Neural progenitor cell (in vitro differentiated cells): ENCODE measurements around the gene SMG9. TPM values are rescaled to one million over a fixed set of nuclear protein-coding genes. Genes with fewer than 3 reads are reported as not detected.

Experiments
- DNase-seq: peaks from one replicate; pipeline ENCODE4 v3.0.0-alpha.2; 2016; ENCODE audit warnings: low spot score
- H2AFZ ChIP-seq: fragments of 200-600 bp; sonication (generic); replicated peaks from 2 replicates; pipeline ENCODE4 v1.6.1; 2016; ENCODE audit warnings: antibody characterized with exemption
- H3F3A ChIP-seq: fragments of 200-600 bp; sonication (generic); 2 replicates; pipeline ENCODE4 v1.6.1; 2016; ENCODE audit warnings: antibody characterized with exemption, low read depth
- H3K27ac ChIP-seq: fragments of 200-600 bp; sonication (generic); 2 replicates; pipeline ENCODE4 v1.5.1; 2016; ENCODE audit warnings: mild to moderate bottlenecking
- H3K27me3 ChIP-seq: fragments of 200-600 bp; sonication (generic); 2 replicates; pipeline ENCODE4 v1.6.1; 2016; ENCODE audit warnings: mild to moderate bottlenecking, moderate library complexity
- H3K36me3 ChIP-seq: fragments of 200-600 bp; sonication (generic); 2 replicates; pipeline ENCODE4 v1.5.1; 2016
- H3K4me1 ChIP-seq: fragments of 200-600 bp; sonication (generic); 2 replicates; pipeline ENCODE4 v1.6.1; 2016; ENCODE audit warnings: mixed run types
- H3K4me2 ChIP-seq: fragments of 200-600 bp; sonication (generic); 2 replicates; pipeline ENCODE4 v1.6.1; 2016
- H3K4me3 ChIP-seq: fragments of 200-600 bp; sonication (generic); 2 replicates; pipeline ENCODE4 v1.5.1; 2016
- H3K79me2 ChIP-seq: fragments of 200-600 bp; sonication (generic); 2 replicates; pipeline ENCODE4 v1.6.1; 2016; ENCODE audit warnings: low read depth
- H3K9ac ChIP-seq: fragments of 200-600 bp; sonication (generic); 2 replicates; pipeline ENCODE4 v1.6.1; 2016
- H3K9me3 ChIP-seq: fragments of 200-600 bp; sonication (generic); 2 replicates; pipeline ENCODE4 v1.5.1; 2016; ENCODE audit warnings: low read depth
- H4K20me1 ChIP-seq: fragments of 200-600 bp; sonication (generic); 2 replicates; pipeline ENCODE4 v1.6.1; 2016; ENCODE audit warnings: low read depth
- H3K27ac Mint-ChIP-seq: 3 replicates; pipeline ENCODE4 v1.8.0; 2021; ENCODE audit warnings: mixed read lengths
- H3K27me3 Mint-ChIP-seq: 2 replicates; pipeline ENCODE4 v1.8.0; 2022; ENCODE audit warnings: low read depth, mild to moderate bottlenecking, inconsistent platforms, moderate library complexity, mixed read lengths; ENCODE audit not compliant: insufficient read depth
- H3K36me3 Mint-ChIP-seq: 3 replicates; pipeline ENCODE4 v1.8.0; 2021; ENCODE audit warnings: mixed read lengths
- H3K4me1 Mint-ChIP-seq: 3 replicates; pipeline ENCODE4 v1.8.0; 2021; ENCODE audit warnings: mixed read lengths
- H3K4me3 Mint-ChIP-seq: 3 replicates; pipeline ENCODE4 v1.8.0; 2021; ENCODE audit warnings: mild to moderate bottlenecking, moderate library complexity, mixed read lengths
- H3K9me3 Mint-ChIP-seq: 3 replicates; pipeline ENCODE4 v1.8.0; 2020; ENCODE audit warnings: mixed read lengths
- EZH2 ChIP-seq: fragments of 200-600 bp; sonication (generic); IDR thresholded peaks from 2 replicates; pipeline ENCODE4 v1.6.1; 2017; ENCODE audit warnings: antibody characterized with exemption, mild to moderate bottlenecking, moderate library complexity
- EZH2phosphoT487 ChIP-seq: fragments of 200-600 bp; sonication (generic); IDR thresholded peaks from 2 replicates; pipeline ENCODE4 v1.6.1; 2017; ENCODE audit warnings: antibody characterized with exemption
- total RNA-seq: library from RNA; depleted of rRNA; stranded (reverse); fragments of >200 nt; gene quantifications from 2 replicates; pipeline ENCODE4 v1.2.3, GENCODE V29; 2015; ENCODE audit warnings: low replicate concordance
- TF ChIP-seq, protein P1 (sequence below): fragments of 200-600 bp; sonication (generic); IDR thresholded peaks from 2 replicates; pipeline ENCODE4 v1.5.1; 2017; ENCODE audit warnings: antibody characterized with exemption, mild to moderate bottlenecking

Gene SMG9
- total RNA-seq, 1 donor from 2014 or later: 33.4 TPM

- H3K36me3 Mint-ChIP-seq: peaks cover 33% of the 10 kb centered on the region
Measured at GRCh38 chr19:43749898-43750297, 4.9 kb downstream of the SMG9 start.

DNA sequence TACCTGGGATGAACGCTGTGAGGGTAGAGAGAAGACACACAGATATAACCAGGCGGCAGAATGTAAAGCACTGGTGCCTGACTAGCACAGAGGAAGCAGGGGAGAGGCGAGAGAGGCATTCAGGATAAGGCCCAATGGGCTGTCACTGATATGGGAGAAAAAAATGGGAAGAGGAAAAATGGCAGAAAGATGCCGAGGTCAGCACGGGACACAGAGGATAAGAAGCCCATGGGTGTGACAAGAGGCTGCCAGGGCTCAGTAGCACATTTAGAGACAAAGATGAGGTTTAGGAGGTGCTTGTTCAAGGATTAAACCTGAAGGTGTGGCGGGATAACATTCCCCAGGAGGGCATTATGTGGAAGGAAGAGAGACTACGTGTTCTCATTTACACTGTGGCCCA lies 5.6 kb downstream of the SMG9 start:
- Histone ChIP-seq H3F3A (peaks cover 3% of the 10 kb centered on the region), H3K9me3 (no peaks in the 10 kb centered on the region), H3K4me1 (no peaks in the 10 kb centered on the region), H2AFZ (no peak overlapping the region), H3K27ac (no peak overlapping the region), H3K9ac (no peak overlapping the region), H4K20me1 (peaks cover 6% of the 10 kb centered on the region), H3K4me2 (no peak overlapping the region), H3K36me3 (no peaks in the 10 kb centered on the region), H3K79me2 (peaks cover 24% of the 10 kb centered on the region), H3K4me3 (no peak overlapping the region), H3K27me3 (no peaks in the 10 kb centered on the region)
- no peak for DNase-seq
- no peak overlapping the region for H3K4me3 Mint-ChIP-seq
- no peaks in the 10 kb centered on the region for H3K9me3 Mint-ChIP-seq
- H3K27ac Mint-ChIP-seq: no peak overlapping the region
- TF ChIP-seq EZH2: no peak
- TF ChIP-seq EZH2phosphoT487: no peak
- TF ChIP-seq, protein P1, sequence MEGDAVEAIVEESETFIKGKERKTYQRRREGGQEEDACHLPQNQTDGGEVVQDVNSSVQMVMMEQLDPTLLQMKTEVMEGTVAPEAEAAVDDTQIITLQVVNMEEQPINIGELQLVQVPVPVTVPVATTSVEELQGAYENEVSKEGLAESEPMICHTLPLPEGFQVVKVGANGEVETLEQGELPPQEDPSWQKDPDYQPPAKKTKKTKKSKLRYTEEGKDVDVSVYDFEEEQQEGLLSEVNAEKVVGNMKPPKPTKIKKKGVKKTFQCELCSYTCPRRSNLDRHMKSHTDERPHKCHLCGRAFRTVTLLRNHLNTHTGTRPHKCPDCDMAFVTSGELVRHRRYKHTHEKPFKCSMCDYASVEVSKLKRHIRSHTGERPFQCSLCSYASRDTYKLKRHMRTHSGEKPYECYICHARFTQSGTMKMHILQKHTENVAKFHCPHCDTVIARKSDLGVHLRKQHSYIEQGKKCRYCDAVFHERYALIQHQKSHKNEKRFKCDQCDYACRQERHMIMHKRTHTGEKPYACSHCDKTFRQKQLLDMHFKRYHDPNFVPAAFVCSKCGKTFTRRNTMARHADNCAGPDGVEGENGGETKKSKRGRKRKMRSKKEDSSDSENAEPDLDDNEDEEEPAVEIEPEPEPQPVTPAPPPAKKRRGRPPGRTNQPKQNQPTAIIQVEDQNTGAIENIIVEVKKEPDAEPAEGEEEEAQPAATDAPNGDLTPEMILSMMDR: no peak
- peaks cover 9% of the 10 kb centered on the region for H3K4me1 Mint-ChIP-seq
- peaks cover 38% of the 10 kb centered on the region for H3K36me3 Mint-ChIP-seq
- H3K27me3 Mint-ChIP-seq: peaks cover 2% of the 10 kb centered on the region

More at GRCh38 chr19:43749898-43750297, 4.9 kb downstream of the SMG9 start:
- Mint-ChIP-seq H3K4me1 (peaks cover 11% of the 10 kb centered on the region), H3K27me3 (peaks cover 2% of the 10 kb centered on the region), H3K9me3 (no peaks in the 10 kb centered on the region), H3K4me3 (no peak overlapping the region), H3K27ac (no peak overlapping the region)
- peaks cover 3% of the 10 kb centered on the region for H4K20me1 ChIP-seq
- H3K36me3 ChIP-seq: no peaks in the 10 kb centered on the region
- no peak for DNase-seq
- H3K9ac ChIP-seq: no peak overlapping the region
- H3K4me1 ChIP-seq: no peaks in the 10 kb centered on the region
- no peak overlapping the region for H3K27ac ChIP-seq
- no peak overlapping the region for H3K4me2 ChIP-seq
- peaks cover 3% of the 10 kb centered on the region for H3F3A ChIP-seq
- no peaks in the 10 kb centered on the region for H3K9me3 ChIP-seq
- no peak overlapping the region for H2AFZ ChIP-seq
- H3K4me3 ChIP-seq: no peak overlapping the region
- H3K79me2 ChIP-seq: peaks cover 25% of the 10 kb centered on the region
- no peaks in the 10 kb centered on the region for H3K27me3 ChIP-seq
- TF ChIP-seq EZH2phosphoT487: no peak
- TF ChIP-seq EZH2: no peak
- TF ChIP-seq, protein P1: no peak

- Histone ChIP-seq H3K79me2 (peaks cover 19% of the 10 kb centered on the region), H3K4me2 (no peak overlapping the region), H2AFZ (no peak overlapping the region), H3K4me1 (no peaks in the 10 kb centered on the region), H3K27me3 (no peaks in the 10 kb centered on the region), H3K4me3 (no peak overlapping the region), H3K9ac (peak overlapping the region; percentile 27), H3K36me3 (no peaks in the 10 kb centered on the region), H4K20me1 (peaks cover 6% of the 10 kb centered on the region), H3K9me3 (no peaks in the 10 kb centered on the region), H3K27ac (no peak overlapping the region), H3F3A (peaks cover 3% of the 10 kb centered on the region)
- Mint-ChIP-seq H3K27me3 (peaks cover 3% of the 10 kb centered on the region), H3K9me3 (no peaks in the 10 kb centered on the region), H3K4me1 (peaks cover 5% of the 10 kb centered on the region), H3K4me3 (no peak overlapping the region), H3K36me3 (peaks cover 43% of the 10 kb centered on the region), H3K27ac (no peak overlapping the region)
- TF ChIP-seq EZH2phosphoT487: no peak
- TF ChIP-seq, protein P1: no peak
- no peak for TF ChIP-seq EZH2
- no peak for DNase-seq
Measured at GRCh38 chr19:43748685-43749084, 6.1 kb downstream of the SMG9 start.
